IMR-90 (cell line): ENCODE data around the gene BNIP3. TPM values are rescaled to one million over a fixed set of nuclear protein-coding genes. Genes with fewer than 3 reads are reported as not detected.

Experiments
- BHLHE40 ChIP-seq: fragments of 150-350 bp; IDR thresholded peaks from 2 replicates; pipeline ENCODE4 v1.6.1; 2016; ENCODE audit warnings: mild to moderate bottlenecking, low read depth, low read length
- FOS ChIP-seq: fragments of 150-350 bp; IDR thresholded peaks from 2 replicates; pipeline ENCODE4 v1.6.1; 2016; ENCODE audit warnings: low read depth, low read length
- MAZ ChIP-seq: IDR thresholded peaks from 2 replicates; pipeline ENCODE4 v1.6.1; 2012; ENCODE audit warnings: low read depth, mild to moderate bottlenecking, low read length, improper control_type of control experiment, moderate library complexity, borderline replicate concordance
- MXI1 ChIP-seq: IDR thresholded peaks from 2 replicates; pipeline ENCODE4 v1.6.1; 2012; ENCODE audit warnings: low read depth, mild to moderate bottlenecking, low read length, moderate library complexity, borderline replicate concordance
- NFE2L2 ChIP-seq: fragments of 150-350 bp; IDR thresholded peaks from 2 replicates; pipeline ENCODE4 v1.6.1; 2016; ENCODE audit warnings: low read depth, mild to moderate bottlenecking, low read length
- SMC3 ChIP-seq: fragments of 150-350 bp; IDR thresholded peaks from 2 replicates; pipeline ENCODE4 v1.6.1; 2016; ENCODE audit warnings: low read depth, mild to moderate bottlenecking, antibody characterized with exemption, low read length, moderate library complexity
- polyA plus RNA-seq, 3 experiments: library from polyadenylated mRNA; depleted of rRNA; stranded (reverse); fragments of >200 nt; gene quantifications; 2 replicates each; pipeline ENCODE4 v1.2.3, GENCODE V29; 2012; ENCODE audit warnings: low replicate concordance in 1 of 3
- total RNA-seq: library from RNA; depleted of rRNA; stranded (reverse); fragments of >200 nt; gene quantifications from 2 replicates; pipeline ENCODE4 v1.2.3, GENCODE V29; 2012

The BNIP3 gene
- total and polyA plus RNA-seq, 2 of the 4 experiments (the other 2 are of a cell fraction) = 134 to 211 TPM

DNA sequence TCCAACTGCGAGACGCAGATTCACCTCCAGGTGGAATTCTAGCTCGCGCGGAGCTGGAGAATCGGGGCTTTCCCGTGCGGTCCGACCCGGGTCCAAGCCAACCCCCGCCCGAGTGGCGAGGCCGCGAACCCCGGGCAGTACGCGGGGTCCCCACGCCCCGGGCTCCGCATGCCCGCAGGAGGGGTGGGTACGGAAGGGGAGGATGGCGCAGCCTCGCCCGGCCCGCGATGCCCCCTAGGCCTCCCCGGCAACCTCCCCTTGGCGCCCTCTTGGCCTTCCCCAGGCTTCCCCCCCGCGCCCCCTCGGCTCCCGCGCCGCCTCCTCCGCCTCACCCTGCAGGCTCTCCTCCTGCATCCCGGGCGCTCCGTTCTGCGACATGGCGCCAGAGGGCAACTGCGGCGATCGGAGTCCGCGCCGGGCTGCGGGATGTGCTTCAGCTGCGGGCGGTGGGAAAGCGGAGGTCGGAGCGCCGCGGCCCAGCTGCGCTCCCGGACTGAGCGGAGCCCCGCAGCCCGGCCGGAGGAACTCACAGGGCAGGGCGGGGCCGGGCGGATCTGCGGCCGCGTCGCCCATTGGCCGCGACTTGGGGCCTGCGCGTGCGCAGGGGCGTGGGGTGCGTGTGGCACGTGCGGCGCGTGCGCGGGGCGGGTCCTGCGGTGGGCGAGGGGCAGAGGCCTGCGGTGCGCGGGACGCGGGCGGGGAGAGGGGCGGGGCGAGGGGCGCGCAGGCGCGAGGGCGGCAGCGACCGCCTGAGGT lies at the start of gene BNIP3 (continued):
- TF ChIP-seq SMC3 (no peak), BHLHE40 (peak; percentile 100), FOS (no peak; the same call in 1 of the 2 replicates), MAZ (peak; percentile 96), MXI1 (peak; percentile 77; the same call in 1 of the 2 replicates), NFE2L2 (peak; percentile 10; the same call in 1 of the 2 replicates)
